Adrenal gland (tissue), 5 donors: ENCODE measurements around the gene JAM3.

ENCODE experiments used
- CTCF ChIP-seq, 6 experiments: fragments of 450-650 bp in 4 of 6; fragments of 200-600 bp in 2 of 6; sonication (generic) in 1 of 6; IDR thresholded peaks; 1 replicate in 5 of 6; 2 replicates in 1 of 6; pipeline versions ENCODE4 v1.5.1 to v1.8.0; 2016 to 2021; ENCODE audit warnings: antibody characterized with exemption in 6 of 6, mild to moderate bottlenecking in 2 of 6, moderate library complexity in 1 of 6
- POLR2A ChIP-seq, 2 donors: fragments of 450-650 bp; IDR thresholded peaks; one replicate each; pipeline ENCODE4 v1.6.1; 2017; ENCODE audit warnings: antibody characterized with exemption in 2 of 2, mild to moderate bottlenecking in 2 of 2, moderate library complexity in 1 of 2
- donor health status: DM: no; HTN: no; CAD: no.

DNA sequence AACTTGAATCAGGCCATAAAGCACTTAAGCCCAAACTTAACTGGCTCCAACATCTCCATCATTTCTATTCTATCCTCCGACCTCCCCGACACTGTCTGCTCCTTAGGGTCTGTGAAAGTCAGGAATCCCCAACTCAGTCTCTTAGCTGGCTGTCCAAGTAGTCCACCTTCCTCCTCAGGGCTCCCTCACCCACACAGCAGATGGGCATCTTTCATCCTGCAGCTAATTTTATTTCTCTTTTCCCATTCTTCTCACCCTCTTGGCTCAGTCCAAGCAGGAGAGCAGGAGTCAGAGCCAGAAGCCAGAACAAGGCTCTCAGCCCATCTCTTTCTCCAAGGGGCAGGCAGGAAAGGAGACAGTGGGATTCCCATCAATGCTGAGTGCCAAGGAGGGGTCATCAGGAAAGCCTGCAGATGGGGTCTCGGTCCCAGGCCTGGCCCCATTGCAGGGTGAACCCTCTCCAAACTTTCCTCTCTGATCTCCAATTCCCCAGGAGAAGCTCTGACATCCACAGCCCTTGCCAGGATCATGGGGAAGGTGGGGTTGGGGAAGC lies 40.4 kb upstream of the JAM3 start:
- TF ChIP-seq CTCF (IDR thresholded peaks at IDR 0.05), result no peak
- TF ChIP-seq POLR2A (IDR thresholded peaks at IDR 0.05), result no peak
